ENCODE results near the gene NCKIPSD. TPM values are rescaled to one million over a fixed set of nuclear protein-coding genes. Genes with fewer than 3 reads are reported as not detected.

The NCKIPSD gene
- polyA plus RNA-seq, 1 of the 3 experiments (the other 2 are of a cell fraction): 20.4 TPM

GRCh38 chr3:48679411-48680391, 6.0 kb downstream of the NCKIPSD start:
- CTCF ChIA-PET: interaction anchor here (0.9 kb wide), 1 partner anchor 16 kb away, joined by 3 read pairs; no protein-coding TSS in a partner anchor
- peaks cover 0 to 40% of the 10 kb centered on the region in 2 experiments for H3K36me3 ChIP-seq (replicated peaks in 1 of 2; ENCODE audit: control insufficient read depth in 1 of 2, insufficient read depth in 2 of 2, low read length in 1 of 2)

GRCh38 chr3:48678566-48679380, 6.9 kb downstream of the NCKIPSD start:
- H3F3A ChIP-seq (replicated peaks; ENCODE audit: insufficient read depth): no peaks in the 10 kb centered on the region
- 93% methylated on average over 9 of the region's 24 CpGs for WGBS (ENCODE audit: low lambda C conversion rate)
- H3K9ac ChIP-seq: no peak overlapping the region
- H3K4me2 ChIP-seq: no peak overlapping the region
- H3K36me3 ChIP-seq (replicated peaks in 1 of 2; ENCODE audit: control insufficient read depth in 1 of 2, insufficient read depth in 2 of 2, low read length in 1 of 2): peaks cover 0 to 40% of the 10 kb centered on the region in 2 experiments
- H3K79me2 ChIP-seq (ENCODE audit: insufficient read depth): peaks cover 9% of the 10 kb centered on the region; the same call in 1 of the 2 replicates
- no peaks in the 10 kb centered on the region for H3K27me3 ChIP-seq (ENCODE audit: insufficient read depth)
- H3K9me2 ChIP-seq: no peaks in the 10 kb centered on the region
- ChIA-PET POLR2A (no interaction called here), CTCF (interaction anchor here (0.9 to 1.2 kb wide), 2 partner anchors 14 to 15 kb away, joined by 3 to 5 read pairs; no protein-coding TSS in a partner anchor)
- H2AFZ ChIP-seq (ENCODE audit: low read depth): no peak overlapping the region
- TF ChIP-seq ELF1 (IDR thresholded peaks at IDR 0.05) (no peak), NRF1 (IDR thresholded peaks at IDR 0.05; ENCODE audit: low read depth, low read length) (no peak), CTCF (IDR thresholded peaks at IDR 0.05) (no peak), CHD2 (IDR thresholded peaks at IDR 0.05; ENCODE audit: low read length, partially characterized antibody) (no peak), YY1 (IDR thresholded peaks at IDR 0.05; ENCODE audit: low read depth) (no peak), EP300 (IDR thresholded peaks at IDR 0.05; ENCODE audit: borderline replicate concordance in 1 of 2, low read depth in 1 of 2, low read length in 1 of 2) (no peak), NFIC (IDR thresholded peaks at IDR 0.05; ENCODE audit: borderline replicate concordance) (no peak)
- 0 out of 2 replicates have a peak, but pooled peaks cover 4% of the 10 kb centered on the region for H4K20me1 ChIP-seq (ENCODE audit: insufficient read depth)
- H3K9me3 ChIP-seq: no peaks in the 10 kb centered on the region
- H3K4me3 ChIP-seq (ENCODE audit: low read depth in 2 of 2, low read length in 1 of 2): no peak overlapping the region
- no peak for DNase-seq
- no peak overlapping the region for H3K27ac ChIP-seq (ENCODE audit: low read depth in 2 of 2, low read length in 1 of 2)
- H3K4me1 ChIP-seq (ENCODE audit: control insufficient read depth in 1 of 2, insufficient read depth in 2 of 2, low read depth in 1 of 2, low read length in 1 of 2): peaks cover 11 to 14% of the 10 kb centered on the region in 2 experiments

More at GRCh38 chr3:48679411-48680391, 6.0 kb downstream of the NCKIPSD start:
- H3F3A ChIP-seq (replicated peaks; ENCODE audit: insufficient read depth): no peaks in the 10 kb centered on the region
- H3K9me2 ChIP-seq: no peaks in the 10 kb centered on the region
- DNase-seq: no peak
- H3K27ac ChIP-seq (ENCODE audit: low read depth in 2 of 2, low read length in 1 of 2): no peak overlapping the region
- no peak for TF ChIP-seq REST (IDR thresholded peaks at IDR 0.05; ENCODE audit: low read depth, low read length)
- no peaks in the 10 kb centered on the region for H3K9me3 ChIP-seq
- H3K4me3 ChIP-seq (ENCODE audit: low read depth in 2 of 2, low read length in 1 of 2): no peak overlapping the region
- no peak overlapping the region for H3K4me2 ChIP-seq
- no peaks in the 10 kb centered on the region for H3K27me3 ChIP-seq (ENCODE audit: insufficient read depth)
- no peak overlapping the region for H2AFZ ChIP-seq (ENCODE audit: low read depth)
- 0 out of 2 replicates have a peak, but pooled peaks cover 4% of the 10 kb centered on the region for H4K20me1 ChIP-seq (ENCODE audit: insufficient read depth)
- H3K9ac ChIP-seq: no peak overlapping the region
- POLR2A ChIA-PET: no interaction called here
- whole genome bisulfite sequencing (ENCODE audit: low lambda C conversion rate): 96% methylated on average over 19 of the region's 20 CpGs
- peaks cover 19 to 23% of the 10 kb centered on the region in 2 experiments for H3K4me1 ChIP-seq (ENCODE audit: control insufficient read depth in 1 of 2, insufficient read depth in 2 of 2, low read depth in 1 of 2, low read length in 1 of 2)
- peaks cover 18% of the 10 kb centered on the region for H3K79me2 ChIP-seq (ENCODE audit: insufficient read depth)
